K562 (cell line): ENCODE measurements around the gene PID1. TPM values are rescaled to one million over a fixed set of nuclear protein-coding genes. Genes with fewer than 3 reads are reported as not detected.

Source experiments
- ATAC-seq: fragments of 200-7000 bp; cut with Tn5 transposase; 3 replicates; pipeline ENCODE4 v1.9.1; 2020; ENCODE audit warnings: moderate library complexity
- BruUV-seq: library from RNA; stranded (reverse); fragments of 400-500 nt; replicated peaks from 2 replicates; lab custom pipeline; 2021; lab: Mats Ljungman, UMichigan
- CTCF ChIA-PET: fragments of 300-600 bp; formaldehyde crosslinking; extraction: SDS; loops from one replicate; lab custom pipeline; 2021; ENCODE audit warnings: low intra/inter-chr PET ratio; lab: Yijun Ruan, JAX
- POLR2A ChIA-PET: fragments of 300-600, 350-650 bp; sonication (Branson Sonifier 250); formaldehyde crosslinking; extraction: SDS; loops from one replicate; lab custom pipeline; 2021; ENCODE audit warnings: antibody characterized with exemption, inconsistent platforms; lab: Yijun Ruan, JAX
- DNase-seq, 4 experiments: peaks; one replicate each; pipeline versions ENCODE4 v3.0.0 to v3.0.0-alpha.2; 2011 to 2018; ENCODE audit warnings: low spot score in 3 of 4, mixed read lengths in 3 of 4; ENCODE audit errors: extremely low read depth in 1 of 4
- FAIRE-seq: peaks from 2 replicates; lab custom pipeline; 2011; peaks lifted over from hg19 to GRCh38; lab: Jason Lieb, UNC
- H2AFZ ChIP-seq: 2 replicates; pipeline ENCODE4 v1.6.0; 2011; ENCODE audit warnings: low read depth, low read length, control low read depth, inconsistent platforms
- H3K27ac ChIP-seq: fragments of 200-600 bp; 3 replicates; pipeline ENCODE4 v1.8.0; 2011; ENCODE audit warnings: low read depth, mild to moderate bottlenecking, control low read depth, inconsistent platforms, low read length, moderate library complexity, mixed read lengths; ENCODE audit errors: extremely low read depth
- H3K27me3 ChIP-seq, 2 experiments: fragments of 300-600 bp in 1 of 2; 2 replicates in 1 of 2; 3 replicates in 1 of 2; pipeline versions ENCODE4 v1.6.0 to v1.8.0; 2011; ENCODE audit warnings: inconsistent platforms in 2 of 2, low read length in 2 of 2, mild to moderate bottlenecking in 1 of 2, mixed read lengths in 1 of 2, moderate library complexity in 1 of 2; ENCODE audit not compliant: control insufficient read depth in 2 of 2, insufficient read depth in 2 of 2
- H3K36me3 ChIP-seq: fragments of 300-600 bp; 3 replicates; pipeline ENCODE4 v1.8.0; 2011; ENCODE audit warnings: mild to moderate bottlenecking, low read length, inconsistent platforms; ENCODE audit not compliant: control insufficient read depth, insufficient read depth
- H3K4me1 ChIP-seq, 2 experiments: fragments of 200-600 bp in 1 of 2; replicated peaks in 1 of 2; 2 replicates in 1 of 2; 3 replicates in 1 of 2; pipeline versions ENCODE4 v1.5.1 to v1.8.0; 2011; ENCODE audit warnings: inconsistent platforms in 2 of 2, low read length in 2 of 2, mild to moderate bottlenecking in 1 of 2, mixed read lengths in 1 of 2, moderate library complexity in 1 of 2; ENCODE audit not compliant: control insufficient read depth in 2 of 2, insufficient read depth in 2 of 2
- H3K4me2 ChIP-seq: 2 replicates; pipeline ENCODE4 v1.6.1; 2011; ENCODE audit warnings: low read length, control low read depth, inconsistent platforms, mixed read lengths; ENCODE audit not compliant: insufficient read depth
- H3K4me3 ChIP-seq: fragments of 200-600 bp; sonication (generic), shearing (Covaris generic); 2 replicates; pipeline ENCODE4 v1.5.1; 2016; ENCODE audit warnings: control low read depth, inconsistent platforms
- H3K79me2 ChIP-seq: fragments of 200-600 bp; 3 replicates; pipeline ENCODE4 v1.8.0; 2011; ENCODE audit warnings: low read length, inconsistent platforms; ENCODE audit not compliant: control insufficient read depth, insufficient read depth
- H3K9ac ChIP-seq, 2 experiments: 2 replicates each; pipeline versions ENCODE4 v1.6.0 to v1.6.1; 2011; ENCODE audit warnings: low read depth in 2 of 2, low read length in 2 of 2, control low read depth in 1 of 2, inconsistent platforms in 1 of 2, mild to moderate bottlenecking in 1 of 2, mixed read lengths in 1 of 2; ENCODE audit not compliant: insufficient read depth in 1 of 2
- H3K9me1 ChIP-seq: one replicate; pipeline ENCODE4 v1.6.0; 2011; ENCODE audit warnings: inconsistent platforms, mild to moderate bottlenecking, low read length, moderate library complexity; ENCODE audit not compliant: control insufficient read depth, insufficient read depth
- H3K9me3 ChIP-seq: replicated peaks from 2 replicates; pipeline ENCODE4 v1.5.1; 2011; ENCODE audit warnings: low read depth, low read length, inconsistent platforms; ENCODE audit not compliant: control insufficient read depth, insufficient read depth
- H4K20me1 ChIP-seq: replicated peaks from 2 replicates; pipeline ENCODE4 v1.6.1; 2011; ENCODE audit warnings: low read length, inconsistent platforms, mixed read lengths; ENCODE audit not compliant: control insufficient read depth, insufficient read depth
- FOXA3 ChIP-seq, 2 experiments: fragments of 450-650 bp in 1 of 2; sonication (generic) in 1 of 2; formaldehyde crosslinking; IDR thresholded peaks in 1 of 2; conservative IDR thresholded peaks in 1 of 2; 2 replicates each; pipeline versions ENCODE4 v1.4.0 to v1.8.0; 2020 to 2022; ENCODE audit warnings: mild to moderate bottlenecking in 2 of 2, missing genetic modification reagents in 1 of 2
- GTF2E2 ChIP-seq: fragments of 200-800 bp; sonication (Bioruptor generic); IDR thresholded peaks from 2 replicates; pipeline ENCODE4 v1.6.1; 2016; ENCODE audit warnings: missing genetic modification characterization, missing compliant biosample characterization
- KAT8 ChIP-seq: fragments of 450-650 bp; IDR thresholded peaks from 2 replicates; pipeline ENCODE4 v1.6.1; 2016; ENCODE audit warnings: low read depth, mild to moderate bottlenecking
- SMARCA4 ChIP-seq: fragments of 450-650 bp; IDR thresholded peaks from 2 replicates; pipeline ENCODE4 v1.6.1; 2016
- ZC3H4 ChIP-seq: sonication (generic); formaldehyde crosslinking; IDR thresholded peaks from 2 replicates; pipeline ENCODE4 v1.9.0; 2021; ENCODE audit warnings: missing genetic modification reagents, borderline replicate concordance
- ZKSCAN1 ChIP-seq: fragments of 150-350 bp; IDR thresholded peaks from 2 replicates; pipeline ENCODE4 v1.6.1; 2016; ENCODE audit warnings: low read depth, low read length
- ZNF764 ChIP-seq: fragments of 250-450 bp; sonication (Bioruptor Pico); IDR thresholded peaks from 2 replicates; pipeline ENCODE4 v1.4.0; 2020; ENCODE audit warnings: low read depth, mild to moderate bottlenecking, moderate library complexity
- WGBS: fragments of 100-300 bp; shearing (Covaris generic); methylation state at CpG from one replicate; pipeline ENCODE4 v1.1.6; 2016; ENCODE audit warnings: low coverage, mixed read lengths; ENCODE audit not compliant: insufficient coverage; ENCODE audit errors: missing lambda C conversion rate; 5-methylcytosine and 5-hydroxymethylcytosine counted together
- in situ Hi-C: fragments of 300-500 bp; cut with MboI; formaldehyde crosslinking; loops from 4 replicates; pipeline ENCODE4 v1.15.0; 2018; ENCODE audit warnings: inconsistent platforms, mixed read lengths
- intact Hi-C: fragments of 100-400 bp; cut with micrococcal nuclease; formaldehyde crosslinking; loops from 2 replicates; pipeline ENCODE4 v1.14.2; 2022
- polyA plus RNA-seq, 8 experiments: library from polyadenylated mRNA; depleted of rRNA in 4 of 8; stranded (reverse) in 5 of 8; unstranded in 3 of 8; fragments of >200 nt; fragmentation: Nextera tagmentation in 2 of 8; fragmentation: Illumina TruSeq in 1 of 8; extraction: Ambion mirVana in 2 of 8; extraction: Trizol in 1 of 8; gene quantifications; 2 replicates each; pipeline versions ENCODE4 v1.2.1 to v1.2.3, GENCODE V29; 2011 to 2014; ENCODE audit warnings: inconsistent platforms in 1 of 8, missing spikeins in 1 of 8
- total RNA-seq, 7 experiments: library from RNA; depleted of rRNA in 6 of 7; stranded (reverse); fragments of >200 nt in 6 of 7; fragmentation: Illumina TruSeq in 2 of 7; extraction: Trizol in 2 of 7; gene quantifications; 2 replicates each; pipeline versions ENCODE4 v1.2.1 to v1.2.3, GENCODE V29; 2011 to 2021; ENCODE audit warnings: low replicate concordance in 1 of 7
- TF ChIP-seq, protein P1 (sequence below): fragments of 450-650 bp; IDR thresholded peaks from 2 replicates; pipeline ENCODE4 v1.6.1; 2016; ENCODE audit warnings: low read depth
- TF ChIP-seq, protein P2 (sequence below): IDR thresholded peaks from 2 replicates; pipeline ENCODE4 v1.6.1; 2012; ENCODE audit warnings: low read depth, low read length, improper control_type of control experiment, borderline replicate concordance
- TF ChIP-seq, protein P3 (sequence below), 3 experiments: fragments of 200-800 bp in 1 of 3; sonication (Bioruptor generic) in 1 of 3; sonication (generic) in 1 of 3; formaldehyde crosslinking in 1 of 3; IDR thresholded peaks; 2 replicates each; pipeline versions ENCODE4 v1.6.1 to v1.8.0; 2016 to 2022; ENCODE audit warnings: mild to moderate bottlenecking in 2 of 3, missing compliant biosample characterization in 2 of 3, missing genetic modification characterization in 2 of 3, missing genetic modification reagents in 1 of 3

Gene PID1
- total and polyA plus RNA-seq, 9 of the 15 experiments (the other 6 are each of a cell fraction or from before 2014, with no cell fraction given) = not detected

DNA sequence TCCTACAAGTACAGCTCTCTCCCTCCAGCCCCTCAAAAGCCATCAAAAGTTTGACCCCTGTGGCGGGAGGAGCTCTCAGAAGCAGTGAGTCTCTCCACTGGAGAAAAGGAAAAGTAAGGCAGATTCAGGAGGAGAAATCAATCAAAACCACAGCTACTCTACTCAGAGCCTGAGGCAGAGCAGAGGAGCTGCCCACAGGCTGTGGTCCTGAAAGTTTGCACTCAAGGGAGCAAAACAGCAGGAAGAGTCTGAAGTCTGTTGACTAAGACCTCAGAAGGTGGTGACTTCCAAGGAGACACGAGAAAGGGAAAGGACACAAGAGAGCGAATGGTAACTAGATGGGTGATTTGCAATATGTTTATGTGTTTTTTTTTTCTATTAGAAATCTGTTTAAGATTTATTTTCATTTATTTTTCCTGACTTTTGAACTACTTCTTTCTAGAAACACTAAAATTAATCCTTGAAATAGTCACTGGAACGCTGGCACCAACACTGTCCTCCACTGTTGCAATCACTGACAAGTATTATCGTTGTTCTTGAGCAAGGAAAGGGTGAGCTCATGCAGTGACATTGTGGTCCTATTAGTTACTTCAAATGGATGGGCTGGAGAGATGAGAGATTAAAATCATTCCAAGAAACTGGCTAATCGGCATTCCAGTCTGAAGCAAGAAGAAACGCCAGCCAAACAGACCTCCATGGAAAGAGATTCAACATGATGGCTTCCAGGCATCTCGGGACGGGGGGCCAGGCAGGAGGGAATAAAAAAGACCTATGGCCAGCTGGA, 35.8 kb downstream of the PID1 start:
- CTCF ChIA-PET = no interaction called here
- no peak for TF ChIP-seq ZC3H4 (CRISPR knock-in tag)
- TF ChIP-seq, protein P1, sequence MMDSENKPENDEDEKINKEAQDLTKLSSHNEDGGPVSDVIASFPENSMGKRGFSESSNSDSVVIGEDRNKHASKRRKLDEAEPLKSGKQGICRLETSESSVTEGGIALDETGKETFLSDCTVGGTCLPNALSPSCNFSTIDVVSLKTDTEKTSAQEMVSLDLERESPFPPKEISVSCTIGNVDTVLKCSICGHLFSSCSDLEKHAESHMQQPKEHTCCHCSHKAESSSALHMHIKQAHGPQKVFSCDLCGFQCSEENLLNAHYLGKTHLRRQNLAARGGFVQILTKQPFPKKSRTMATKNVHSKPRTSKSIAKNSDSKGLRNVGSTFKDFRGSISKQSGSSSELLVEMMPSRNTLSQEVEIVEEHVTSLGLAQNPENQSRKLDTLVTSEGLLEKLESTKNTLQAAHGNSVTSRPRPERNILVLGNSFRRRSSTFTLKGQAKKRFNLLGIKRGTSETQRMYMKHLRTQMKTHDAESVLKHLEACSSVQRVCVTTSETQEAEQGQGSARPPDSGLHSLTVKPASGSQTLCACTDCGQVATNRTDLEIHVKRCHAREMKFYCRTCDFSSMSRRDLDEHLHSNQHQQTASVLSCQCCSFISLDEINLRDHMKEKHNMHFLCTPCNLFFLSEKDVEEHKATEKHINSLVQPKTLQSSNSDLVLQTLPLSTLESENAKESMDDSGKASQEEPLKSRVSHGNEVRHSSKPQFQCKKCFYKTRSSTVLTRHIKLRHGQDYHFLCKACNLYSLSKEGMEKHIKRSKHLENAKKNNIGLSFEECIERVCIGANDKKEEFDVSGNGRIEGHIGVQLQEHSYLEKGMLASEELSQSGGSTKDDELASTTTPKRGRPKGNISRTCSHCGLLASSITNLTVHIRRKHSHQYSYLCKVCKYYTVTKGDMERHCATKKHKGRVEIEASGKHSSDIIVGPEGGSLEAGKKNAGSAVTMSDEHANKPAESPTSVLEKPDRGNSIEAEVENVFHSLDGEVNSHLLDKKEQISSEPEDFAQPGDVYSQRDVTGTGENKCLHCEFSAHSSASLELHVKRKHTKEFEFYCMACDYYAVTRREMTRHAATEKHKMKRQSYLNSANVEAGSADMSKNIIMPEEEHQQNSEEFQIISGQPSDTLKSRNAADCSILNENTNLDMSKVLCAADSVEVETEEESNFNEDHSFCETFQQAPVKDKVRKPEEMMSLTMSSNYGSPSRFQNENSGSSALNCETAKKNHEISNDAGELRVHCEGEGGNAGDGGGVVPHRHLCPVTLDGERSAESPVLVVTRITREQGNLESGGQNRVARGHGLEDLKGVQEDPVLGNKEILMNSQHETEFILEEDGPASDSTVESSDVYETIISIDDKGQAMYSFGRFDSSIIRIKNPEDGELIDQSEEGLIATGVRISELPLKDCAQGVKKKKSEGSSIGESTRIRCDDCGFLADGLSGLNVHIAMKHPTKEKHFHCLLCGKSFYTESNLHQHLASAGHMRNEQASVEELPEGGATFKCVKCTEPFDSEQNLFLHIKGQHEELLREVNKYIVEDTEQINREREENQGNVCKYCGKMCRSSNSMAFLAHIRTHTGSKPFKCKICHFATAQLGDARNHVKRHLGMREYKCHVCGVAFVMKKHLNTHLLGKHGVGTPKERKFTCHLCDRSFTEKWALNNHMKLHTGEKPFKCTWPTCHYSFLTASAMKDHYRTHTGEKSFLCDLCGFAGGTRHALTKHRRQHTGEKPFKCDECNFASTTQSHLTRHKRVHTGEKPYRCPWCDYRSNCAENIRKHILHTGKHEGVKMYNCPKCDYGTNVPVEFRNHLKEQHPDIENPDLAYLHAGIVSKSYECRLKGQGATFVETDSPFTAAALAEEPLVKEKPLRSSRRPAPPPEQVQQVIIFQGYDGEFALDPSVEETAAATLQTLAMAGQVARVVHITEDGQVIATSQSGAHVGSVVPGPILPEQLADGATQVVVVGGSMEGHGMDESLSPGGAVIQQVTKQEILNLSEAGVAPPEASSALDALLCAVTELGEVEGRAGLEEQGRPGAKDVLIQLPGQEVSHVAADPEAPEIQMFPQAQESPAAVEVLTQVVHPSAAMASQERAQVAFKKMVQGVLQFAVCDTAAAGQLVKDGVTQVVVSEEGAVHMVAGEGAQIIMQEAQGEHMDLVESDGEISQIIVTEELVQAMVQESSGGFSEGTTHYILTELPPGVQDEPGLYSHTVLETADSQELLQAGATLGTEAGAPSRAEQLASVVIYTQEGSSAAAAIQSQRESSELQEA = no peak
- TF ChIP-seq, protein P2, sequence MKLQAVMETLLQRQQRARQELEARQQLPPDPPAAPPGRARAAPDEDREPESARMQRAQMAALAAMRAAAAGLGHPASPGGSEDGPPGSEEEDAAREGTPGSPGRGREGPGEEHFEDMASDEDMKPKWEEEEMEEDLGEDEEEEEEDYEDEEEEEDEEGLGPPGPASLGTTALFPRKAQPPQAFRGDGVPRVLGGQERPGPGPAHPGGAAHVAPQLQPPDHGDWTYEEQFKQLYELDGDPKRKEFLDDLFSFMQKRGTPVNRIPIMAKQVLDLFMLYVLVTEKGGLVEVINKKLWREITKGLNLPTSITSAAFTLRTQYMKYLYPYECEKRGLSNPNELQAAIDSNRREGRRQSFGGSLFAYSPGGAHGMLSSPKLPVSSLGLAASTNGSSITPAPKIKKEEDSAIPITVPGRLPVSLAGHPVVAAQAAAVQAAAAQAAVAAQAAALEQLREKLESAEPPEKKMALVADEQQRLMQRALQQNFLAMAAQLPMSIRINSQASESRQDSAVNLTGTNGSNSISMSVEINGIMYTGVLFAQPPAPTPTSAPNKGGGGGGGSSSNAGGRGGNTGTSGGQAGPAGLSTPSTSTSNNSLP = no peak
- TF ChIP-seq FOXA3 (CRISPR knock-in tag; conservative IDR thresholded peaks at IDR 0.05 in 1 of 2, IDR thresholded peaks at IDR 0.05 in 1 of 2) = no peak
- TF ChIP-seq GTF2E2 (tag) = no peak
- no peak for TF ChIP-seq ZNF764 (CRISPR knock-in tag)
- TF ChIP-seq, protein P3, sequence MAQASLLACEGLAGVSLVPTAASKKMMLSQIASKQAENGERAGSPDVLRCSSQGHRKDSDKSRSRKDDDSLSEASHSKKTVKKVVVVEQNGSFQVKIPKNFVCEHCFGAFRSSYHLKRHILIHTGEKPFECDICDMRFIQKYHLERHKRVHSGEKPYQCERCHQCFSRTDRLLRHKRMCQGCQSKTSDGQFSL (CRISPR knock-in tag; IDR thresholded peaks at IDR 0.05) = no peak
- TF ChIP-seq, protein P3 (tag; IDR thresholded peaks at IDR 0.05) = no peak
- TF ChIP-seq SMARCA4 = no peak
- TF ChIP-seq ZKSCAN1 = no peak
- no peak for TF ChIP-seq KAT8

More for the DNA sequence above, 35.8 kb downstream of the PID1 start:
- no peak for FAIRE-seq
- 0% methylated on average over 7 of the region's 9 CpGs for WGBS
- Histone ChIP-seq H3K9me1 (no peaks in the 10 kb centered on the region), H2AFZ (no peak overlapping the region), H3K4me1 (no peaks in the 10 kb centered on the region), H3K9ac (no peak overlapping the region), H3K4me3 (no peak overlapping the region), H3K9me3 (no peaks in the 10 kb centered on the region), H3K27me3 (no peaks in the 10 kb centered on the region), H3K36me3 (no peaks in the 10 kb centered on the region), H4K20me1 (no peaks in the 10 kb centered on the region), H3K79me2 (no peaks in the 10 kb centered on the region), H3K27ac (no peak overlapping the region), H3K4me2 (no peak overlapping the region)
- DNase-seq = no peak
- ATAC-seq = no peak
- in situ Hi-C loops = no loop called here
- POLR2A ChIA-PET = no interaction called here
- BruUV-seq = no TSS peak
- intact Hi-C loops = no loop called here
